Erythroblast (primary cell): ENCODE measurements around the gene IQCH.

ENCODE experiments used
- GATA1 ChIP-seq: IDR thresholded peaks from 2 replicates; pipeline ENCODE4 v1.6.1; 2011; ENCODE audit warnings: low read depth, mild to moderate bottlenecking, control low read depth, low read length, moderate library complexity
- POLR2A ChIP-seq: IDR thresholded peaks from 2 replicates; pipeline ENCODE4 v1.6.1; 2011; ENCODE audit warnings: mild to moderate bottlenecking, low read length

- TF ChIP-seq POLR2A = no peak
- TF ChIP-seq GATA1 = no peak
These were observed 165.6 kb downstream of the IQCH start for GRCh38 chr15:67420137-67420536.
